ENCODE results near the gene BAIAP2.
A peak's percentile ranks its signal among the peaks of the same experiment; 100 is the strongest.

Gene BAIAP2, protein sequence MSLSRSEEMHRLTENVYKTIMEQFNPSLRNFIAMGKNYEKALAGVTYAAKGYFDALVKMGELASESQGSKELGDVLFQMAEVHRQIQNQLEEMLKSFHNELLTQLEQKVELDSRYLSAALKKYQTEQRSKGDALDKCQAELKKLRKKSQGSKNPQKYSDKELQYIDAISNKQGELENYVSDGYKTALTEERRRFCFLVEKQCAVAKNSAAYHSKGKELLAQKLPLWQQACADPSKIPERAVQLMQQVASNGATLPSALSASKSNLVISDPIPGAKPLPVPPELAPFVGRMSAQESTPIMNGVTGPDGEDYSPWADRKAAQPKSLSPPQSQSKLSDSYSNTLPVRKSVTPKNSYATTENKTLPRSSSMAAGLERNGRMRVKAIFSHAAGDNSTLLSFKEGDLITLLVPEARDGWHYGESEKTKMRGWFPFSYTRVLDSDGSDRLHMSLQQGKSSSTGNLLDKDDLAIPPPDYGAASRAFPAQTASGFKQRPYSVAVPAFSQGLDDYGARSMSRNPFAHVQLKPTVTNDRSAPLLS

DNA sequence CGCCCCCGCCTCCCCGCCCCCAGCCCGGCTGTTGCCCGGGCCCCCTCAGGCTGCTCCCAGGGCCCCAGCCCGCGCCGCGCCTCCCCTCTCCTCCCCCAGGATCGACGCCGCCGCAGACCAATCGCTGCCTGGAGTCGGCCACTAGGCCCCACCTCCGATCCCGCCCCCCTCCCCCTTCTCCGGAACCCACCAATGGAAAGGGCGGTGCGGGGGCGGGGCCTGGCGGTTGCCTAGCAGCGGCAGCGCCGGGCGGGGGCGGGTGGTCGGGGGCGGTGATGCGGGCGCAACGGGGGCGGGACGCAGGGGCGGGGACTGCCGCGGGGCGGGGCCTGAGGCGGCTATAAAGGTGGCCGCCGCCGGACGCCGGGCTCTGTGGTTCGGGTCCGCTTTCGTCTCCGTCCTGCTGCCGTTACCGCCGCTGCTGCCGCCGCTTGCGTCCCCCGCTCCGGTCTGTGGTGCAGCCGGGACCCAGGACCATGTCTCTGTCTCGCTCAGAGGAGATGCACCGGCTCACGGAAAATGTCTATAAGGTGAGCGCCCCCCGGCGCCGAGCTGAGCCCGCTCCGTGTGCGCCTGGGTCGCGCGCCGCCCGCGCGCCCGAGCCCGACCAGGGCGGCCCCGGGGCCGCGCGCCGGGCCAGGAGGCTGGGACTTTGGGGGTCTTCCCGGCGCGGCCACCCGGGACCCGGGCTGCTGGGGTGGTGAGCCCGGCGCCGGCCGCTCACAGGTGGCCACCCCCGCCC lies at the start of gene BAIAP2:
TSS of gene BAIAP2 (plus strand) at position 373 of the 742 bp plus-strand sequence. CDS start at position 477, 104 bp downstream.
- DNase-seq = peak; percentile 95

DNA sequence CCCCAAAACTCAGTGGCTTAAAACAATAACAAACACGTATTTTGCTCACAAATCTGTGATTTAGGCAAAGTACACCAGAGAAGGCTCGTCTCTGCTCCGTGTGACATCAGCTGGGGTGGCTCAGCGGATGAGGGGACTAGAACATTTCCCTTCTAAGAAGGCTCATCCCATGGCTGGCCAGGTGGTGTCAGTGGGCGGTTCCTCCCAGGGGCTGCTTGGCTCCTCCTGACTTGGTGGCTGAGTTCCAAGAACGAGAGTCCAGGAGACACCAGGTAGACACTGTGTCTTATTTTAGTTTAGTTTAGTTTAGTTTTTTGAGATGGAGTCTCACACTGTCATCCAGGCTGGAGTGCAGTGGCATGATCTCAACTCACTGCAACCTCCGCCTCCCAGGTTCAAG lies 48.9 kb upstream of the BAIAP2 start:
- no peak for DNase-seq

DNA sequence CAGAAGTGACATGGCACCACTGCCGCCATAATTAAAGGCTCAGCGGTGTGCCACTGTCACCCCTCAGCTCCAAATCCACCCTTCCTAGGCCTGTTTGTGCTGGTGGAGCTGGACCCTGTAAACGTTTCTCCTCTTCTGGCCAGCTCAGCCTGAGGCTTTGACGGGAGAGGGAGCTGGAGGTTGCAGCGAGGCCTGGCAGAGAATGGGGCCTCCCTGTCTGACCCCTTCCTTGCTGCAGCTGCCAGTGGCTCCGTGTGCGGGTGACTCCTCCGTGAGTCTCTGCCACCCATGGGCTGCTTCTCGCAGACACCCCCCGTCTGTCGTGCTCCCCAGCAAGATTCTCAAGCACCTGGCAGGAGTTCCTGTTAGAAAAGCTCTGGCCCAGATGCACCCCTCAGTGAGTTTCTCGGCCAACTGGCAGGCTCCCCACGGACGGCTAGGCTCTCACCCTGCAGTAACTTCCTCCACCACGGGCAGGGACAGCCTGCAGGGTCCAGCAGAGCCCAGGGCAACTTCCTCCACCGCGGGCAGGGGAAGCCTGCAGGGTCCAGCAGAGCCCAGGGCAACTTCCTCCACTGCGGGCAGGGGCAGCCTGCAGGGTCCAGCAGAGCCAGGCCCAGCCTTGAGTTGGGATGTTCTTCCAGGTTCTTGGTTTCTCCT lies 48.0 kb upstream of the BAIAP2 start:
- DNase-seq = peak; percentile 32

DNA sequence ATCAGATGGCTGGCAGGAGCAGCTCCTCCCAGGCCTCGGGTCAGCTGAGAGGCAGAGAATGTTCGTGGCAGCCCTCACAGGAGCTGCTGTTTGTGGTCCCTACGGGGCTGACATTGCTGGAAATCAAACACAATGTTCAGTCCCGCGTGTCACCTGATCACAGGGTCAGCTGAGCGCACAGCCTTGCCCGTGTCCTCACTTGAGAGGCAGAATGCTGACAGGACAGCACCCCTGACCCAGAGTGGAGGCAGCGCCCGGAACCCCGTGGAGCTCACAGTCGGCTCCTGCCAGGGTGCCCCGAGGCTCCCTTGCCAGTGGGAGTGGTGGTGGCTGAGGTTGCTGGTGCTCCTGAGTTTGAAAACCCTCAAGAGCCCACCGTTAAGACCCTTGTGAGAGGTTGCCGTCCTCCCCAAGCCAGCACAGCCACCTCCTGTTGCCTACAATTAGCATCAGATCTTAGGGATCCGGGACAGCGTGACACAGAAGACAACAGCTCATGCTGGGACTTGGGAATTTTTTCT lies 47.0 kb upstream of the BAIAP2 start:
- no peak for DNase-seq

DNA sequence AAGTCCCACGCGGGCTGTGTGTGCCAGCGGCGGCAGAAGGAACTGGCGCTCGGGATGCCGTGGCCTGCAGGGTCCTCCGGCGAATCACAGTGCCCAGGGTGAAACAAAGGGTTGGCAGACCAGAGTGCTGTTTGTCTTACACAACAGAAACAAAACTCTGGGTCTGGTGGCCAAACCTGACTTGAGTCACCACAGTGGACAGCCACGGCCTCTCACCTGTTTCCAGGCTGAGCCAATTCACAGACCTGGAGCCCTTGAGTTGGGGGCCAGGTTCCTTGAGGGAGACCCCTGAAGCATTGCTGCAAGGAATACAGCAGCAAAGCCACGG lies 45.4 kb upstream of the BAIAP2 start:
- no peak for DNase-seq

DNA sequence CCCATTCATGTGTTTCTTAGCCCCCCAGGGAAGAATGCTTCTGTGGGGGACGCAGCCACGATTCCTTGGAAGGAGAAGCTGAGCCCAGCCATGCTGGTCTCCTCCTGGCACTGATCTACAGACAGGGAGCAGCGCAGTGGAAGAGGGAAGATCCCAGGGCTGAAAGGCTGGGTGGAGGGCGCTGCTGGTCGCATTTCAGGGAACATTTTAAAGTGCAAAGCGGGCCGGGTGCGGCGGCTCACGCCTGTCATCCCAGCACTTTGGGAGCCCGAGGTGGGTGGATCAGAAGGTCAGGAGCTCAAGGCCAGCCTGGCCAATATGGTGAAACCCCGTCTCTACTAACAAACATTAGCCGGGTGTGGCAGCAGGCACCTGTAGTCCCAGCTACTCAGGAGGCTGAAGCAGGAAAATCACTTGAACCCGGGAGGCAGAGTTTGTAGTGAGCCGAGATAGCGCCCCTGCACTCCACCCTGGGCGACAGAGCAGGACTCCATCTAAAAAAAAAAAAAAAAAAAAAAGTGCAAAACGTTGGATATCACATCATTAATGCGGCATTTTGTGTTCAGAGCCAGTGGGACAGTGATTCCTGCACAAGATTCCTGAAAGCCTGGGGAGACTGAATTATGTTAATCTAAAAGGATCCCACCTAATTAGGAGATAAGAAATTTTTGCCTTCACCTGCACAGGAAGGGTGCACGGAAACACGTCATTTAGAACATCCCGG lies 43.9 kb upstream of the BAIAP2 start:
- DNase-seq = no peak

DNA sequence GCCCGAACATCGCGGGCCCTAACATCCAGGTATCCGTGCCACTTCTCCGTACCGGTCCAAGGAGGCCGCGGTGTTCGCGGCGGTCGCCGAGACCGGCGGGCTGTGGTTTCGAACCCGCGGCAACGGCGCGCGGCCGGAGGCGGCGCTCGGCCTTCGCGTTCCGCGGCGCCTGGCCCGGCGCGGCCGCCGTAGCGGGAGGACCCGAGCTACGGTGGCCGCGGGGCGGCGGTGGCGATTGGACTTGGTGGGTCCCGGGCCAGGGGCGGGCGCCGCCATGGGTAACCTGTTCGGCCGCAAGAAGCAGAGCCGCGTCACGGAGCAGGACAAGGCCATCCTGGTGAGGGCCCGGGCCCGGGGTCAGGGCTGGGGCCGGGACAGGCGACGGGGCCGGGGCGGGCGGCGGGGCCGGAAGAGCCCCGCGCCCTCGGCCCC lies 43.3 kb upstream of the BAIAP2 start, which contains the start of gene CHMP6:
TSS of gene CHMP6 (plus strand) at position 197 of the 432 bp plus-strand sequence. CDS start at position 275, 78 bp downstream.
- peak; percentile 74 for DNase-seq

DNA sequence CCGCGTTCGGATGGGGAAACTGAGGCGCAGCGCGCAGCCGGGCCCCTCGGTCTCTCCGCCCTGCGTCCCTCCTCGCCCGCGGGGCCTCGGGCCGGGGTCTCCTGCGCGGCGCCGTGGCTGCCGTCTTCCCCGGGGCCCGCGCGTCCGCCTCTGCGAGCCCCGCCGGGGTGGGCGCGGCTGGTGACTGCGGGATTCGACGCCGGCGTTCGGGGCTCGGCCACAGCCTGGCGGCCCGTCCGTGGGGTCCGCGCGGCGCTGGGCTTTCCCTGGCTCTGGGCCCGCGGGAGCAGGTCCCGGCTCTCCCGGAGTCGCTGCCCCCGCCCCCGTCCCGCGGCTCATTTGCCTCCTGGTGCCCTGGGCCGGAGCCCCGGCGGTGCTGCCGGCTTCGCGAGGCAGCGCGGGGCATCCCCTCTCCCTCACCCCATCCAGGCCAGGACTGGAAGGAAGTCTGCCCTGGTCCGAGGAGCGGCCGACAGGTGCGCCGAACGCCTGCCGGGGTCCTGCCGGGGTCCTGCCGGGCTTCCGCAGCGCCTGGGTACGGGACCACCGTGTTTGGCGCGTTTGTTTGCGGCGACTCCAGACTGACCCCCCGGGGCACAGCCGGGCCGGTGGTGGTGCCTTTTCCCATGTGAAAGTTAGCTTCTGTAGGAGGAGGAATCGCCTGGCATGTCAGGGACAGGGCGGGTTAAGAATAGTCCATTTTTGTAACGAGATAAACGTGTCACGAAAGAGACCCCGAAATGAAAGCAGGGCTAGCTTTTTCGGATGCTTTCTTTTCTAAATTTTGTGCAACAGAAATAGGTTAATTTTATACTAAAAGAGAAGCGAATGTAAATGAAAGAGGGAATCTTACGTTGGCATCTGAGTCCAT lies 42.6 kb upstream of the BAIAP2 start:
- DNase-seq = no peak

DNA sequence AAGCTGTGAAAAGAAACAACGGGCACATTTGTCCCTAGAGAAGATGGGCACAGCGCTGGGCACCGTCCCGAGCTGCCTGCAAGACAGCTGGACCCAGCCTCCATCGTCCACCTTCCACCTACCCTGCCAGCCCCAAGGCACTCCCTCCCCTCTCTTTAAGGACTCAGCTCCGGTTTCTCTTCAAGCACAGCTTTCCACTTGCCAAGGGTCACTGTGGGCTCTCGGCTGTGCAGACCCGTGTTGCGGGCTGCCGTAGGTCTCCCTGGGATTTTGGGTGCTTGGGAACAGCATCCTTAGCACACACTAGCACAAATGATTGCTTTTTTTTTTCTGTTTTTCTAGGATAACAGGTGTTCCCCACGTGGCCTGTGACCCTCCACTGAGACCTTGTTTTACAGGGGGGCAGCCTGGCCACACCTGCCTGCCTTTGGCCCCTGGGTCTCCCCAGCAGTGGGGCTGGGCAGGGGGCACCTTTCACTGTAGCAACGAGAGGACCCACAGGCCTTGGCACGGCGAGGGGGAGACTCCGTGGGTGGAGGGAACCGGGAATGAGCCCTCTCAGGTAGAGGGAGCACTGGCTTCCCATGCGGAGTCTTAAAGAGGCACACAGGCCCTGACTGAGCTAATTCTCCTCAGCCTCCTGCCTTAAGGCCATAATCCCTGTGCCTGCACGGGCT lies 41.9 kb upstream of the BAIAP2 start:
- DNase-seq = no peak

DNA sequence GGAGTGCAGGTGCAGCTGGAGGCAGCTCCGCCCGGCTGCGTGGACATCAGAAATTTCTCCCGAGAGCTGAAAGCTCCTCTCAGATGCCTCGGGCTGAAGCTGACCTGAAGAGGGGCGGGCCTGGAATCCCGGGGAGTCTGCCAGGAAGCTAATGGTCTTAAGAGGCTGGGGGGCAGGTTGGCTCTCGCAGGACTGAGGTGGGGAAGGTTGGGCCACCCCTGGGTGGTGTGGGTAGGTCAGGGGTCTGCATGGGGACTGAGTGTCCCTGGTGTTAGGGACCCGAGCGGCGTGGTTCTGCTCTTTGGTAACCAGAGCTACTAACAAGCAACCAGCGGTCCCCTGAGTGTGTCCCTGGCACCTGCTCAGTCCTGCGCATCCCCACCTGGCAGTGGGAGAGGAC lies 39.8 kb upstream of the BAIAP2 start:
- DNase-seq = no peak

DNA sequence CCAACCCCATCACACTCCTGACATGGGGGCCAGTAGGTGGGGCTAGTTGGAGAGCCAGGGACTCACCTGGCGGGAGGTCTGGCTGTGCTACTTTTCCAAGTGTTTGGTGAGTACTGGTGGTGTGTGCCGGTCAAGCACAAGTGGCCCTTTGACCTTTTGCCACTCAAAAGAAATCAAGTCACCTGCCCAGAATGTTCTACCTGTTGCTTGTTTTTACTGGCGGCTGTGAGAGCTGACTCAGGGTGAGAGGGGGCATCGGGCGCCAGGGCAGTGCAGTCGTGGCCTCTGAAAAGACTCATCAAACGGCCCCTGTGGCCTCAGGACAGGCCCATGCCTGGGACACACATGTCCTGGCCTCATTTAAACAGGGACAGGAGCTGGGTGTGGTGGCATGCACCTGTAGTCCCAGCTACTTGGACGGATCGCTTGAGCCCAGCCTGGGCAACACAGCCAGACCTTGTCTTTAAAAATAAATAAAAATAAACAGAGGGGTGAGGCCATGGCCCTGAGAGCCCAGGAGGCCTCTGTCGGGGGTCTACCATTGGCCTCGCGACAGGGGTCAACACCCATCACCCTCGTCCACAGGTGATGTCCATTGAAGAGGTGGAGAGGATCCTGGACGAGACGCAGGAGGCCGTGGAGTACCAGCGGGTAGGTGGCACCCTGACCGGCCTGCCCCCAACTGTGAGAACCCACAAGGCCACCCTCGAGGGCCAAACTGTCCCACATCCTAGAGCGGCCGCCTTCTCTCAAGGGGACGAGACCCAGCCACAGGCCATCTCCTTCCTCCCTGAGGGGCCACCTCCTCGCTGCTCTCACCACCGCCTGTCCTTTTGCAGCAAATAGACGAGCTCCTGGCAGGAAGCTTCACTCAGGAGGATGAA lies 38.3 kb upstream of the BAIAP2 start:
- DNase-seq = no peak

DNA sequence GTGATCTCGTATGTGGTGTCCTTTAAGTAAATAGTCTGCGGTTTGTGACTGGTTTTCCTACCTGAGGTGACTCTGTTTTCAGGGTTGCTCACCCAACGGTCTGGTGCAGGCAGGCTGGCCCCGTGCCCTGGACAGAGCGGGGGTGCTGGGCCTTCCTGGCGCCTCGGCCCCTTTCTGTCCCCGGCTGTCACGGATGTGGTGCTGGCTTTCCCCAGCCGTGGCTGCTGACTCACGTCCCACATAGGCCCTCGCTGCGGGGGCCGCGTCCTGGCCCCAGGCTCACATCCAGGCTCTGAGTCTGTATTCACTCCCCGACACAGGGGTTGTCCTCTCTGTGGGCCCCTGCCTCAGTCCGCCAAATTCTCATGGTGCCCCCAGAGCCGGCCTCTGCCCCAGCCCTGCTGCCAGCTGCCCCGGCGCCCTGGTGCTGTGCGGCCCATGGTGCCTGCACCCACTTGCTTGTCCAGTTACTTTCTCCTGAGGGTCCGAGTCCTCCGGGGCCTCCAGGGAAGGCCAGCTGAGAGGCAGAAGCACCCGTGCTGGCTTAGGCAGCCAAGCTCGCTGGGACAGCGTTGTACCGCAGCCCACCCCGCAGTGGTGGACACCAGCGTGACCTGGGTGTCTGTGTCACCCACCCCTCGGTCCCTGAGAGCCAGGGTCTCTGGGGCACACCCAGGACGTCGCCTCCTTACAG lies 37.4 kb upstream of the BAIAP2 start:
- DNase-seq = no peak

DNA sequence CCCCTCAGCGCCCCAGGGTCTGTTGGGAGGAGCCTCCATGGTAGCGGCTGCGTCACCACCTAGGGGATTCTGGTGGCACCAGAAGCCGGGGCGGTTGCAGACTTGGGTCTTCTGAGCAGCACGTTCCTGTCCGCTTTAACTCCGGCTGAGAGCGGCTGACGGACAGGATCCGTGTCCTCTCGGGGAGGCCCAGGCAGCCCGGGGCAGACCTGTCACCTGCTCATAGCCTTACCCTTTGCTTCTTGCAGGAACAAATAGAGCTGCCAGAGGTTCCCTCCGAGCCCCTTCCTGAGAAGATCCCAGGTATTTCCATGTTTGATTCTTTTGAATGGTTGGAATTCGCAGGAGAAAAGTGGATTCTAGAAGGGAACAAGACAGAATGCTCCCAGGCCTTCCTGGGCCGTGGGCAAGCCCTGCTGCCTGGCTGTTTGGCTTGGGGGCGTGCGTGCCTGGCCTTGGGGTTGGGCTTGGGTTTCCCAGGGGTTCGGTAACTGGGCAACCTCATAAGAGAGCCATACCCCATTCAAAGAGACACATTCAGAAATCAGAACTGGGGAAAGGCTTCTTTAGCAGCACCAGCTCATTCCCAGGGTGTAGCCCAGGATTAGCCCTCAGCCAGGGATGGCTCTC lies 36.7 kb upstream of the BAIAP2 start:
- DNase-seq = no peak

DNA sequence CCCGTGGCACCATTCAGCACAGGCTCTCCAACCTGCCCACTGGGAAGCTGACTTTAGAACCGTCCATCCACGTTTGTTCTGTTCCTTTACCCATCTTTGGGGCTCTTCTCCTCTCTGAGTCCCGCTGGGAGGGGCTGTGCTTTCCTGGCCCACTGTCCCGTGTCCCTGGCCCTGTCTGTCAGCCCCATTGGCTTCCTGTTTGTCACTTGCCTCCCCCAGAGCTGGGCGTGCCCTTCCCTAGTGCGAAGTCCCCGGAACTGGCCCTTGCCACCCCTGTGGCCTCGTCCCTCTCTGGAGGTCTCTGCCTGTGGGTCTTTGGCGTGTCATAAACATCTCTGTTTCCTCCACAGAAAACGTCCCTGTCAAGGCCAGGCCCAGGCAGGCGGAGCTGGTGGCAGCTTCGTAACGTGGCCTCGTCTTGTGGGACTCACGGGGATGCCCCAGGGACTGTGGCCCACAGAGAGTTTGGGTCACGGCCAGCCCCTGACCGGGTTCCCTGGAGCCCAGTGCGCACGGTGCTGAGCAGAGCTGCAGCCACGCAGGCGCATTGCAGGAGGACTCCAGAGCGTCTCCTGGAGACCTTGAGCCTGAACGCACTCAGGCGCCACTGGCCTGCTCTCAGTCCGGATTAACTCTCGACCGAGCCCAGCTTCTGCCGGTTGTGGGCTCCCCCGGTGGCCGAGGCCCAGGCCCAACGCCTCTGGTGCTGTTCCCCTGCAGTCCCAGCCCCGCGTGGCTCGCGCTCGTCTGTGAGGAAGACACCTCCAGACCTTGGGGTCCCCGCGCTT lies 36.0 kb upstream of the BAIAP2 start:
- no peak for DNase-seq

DNA sequence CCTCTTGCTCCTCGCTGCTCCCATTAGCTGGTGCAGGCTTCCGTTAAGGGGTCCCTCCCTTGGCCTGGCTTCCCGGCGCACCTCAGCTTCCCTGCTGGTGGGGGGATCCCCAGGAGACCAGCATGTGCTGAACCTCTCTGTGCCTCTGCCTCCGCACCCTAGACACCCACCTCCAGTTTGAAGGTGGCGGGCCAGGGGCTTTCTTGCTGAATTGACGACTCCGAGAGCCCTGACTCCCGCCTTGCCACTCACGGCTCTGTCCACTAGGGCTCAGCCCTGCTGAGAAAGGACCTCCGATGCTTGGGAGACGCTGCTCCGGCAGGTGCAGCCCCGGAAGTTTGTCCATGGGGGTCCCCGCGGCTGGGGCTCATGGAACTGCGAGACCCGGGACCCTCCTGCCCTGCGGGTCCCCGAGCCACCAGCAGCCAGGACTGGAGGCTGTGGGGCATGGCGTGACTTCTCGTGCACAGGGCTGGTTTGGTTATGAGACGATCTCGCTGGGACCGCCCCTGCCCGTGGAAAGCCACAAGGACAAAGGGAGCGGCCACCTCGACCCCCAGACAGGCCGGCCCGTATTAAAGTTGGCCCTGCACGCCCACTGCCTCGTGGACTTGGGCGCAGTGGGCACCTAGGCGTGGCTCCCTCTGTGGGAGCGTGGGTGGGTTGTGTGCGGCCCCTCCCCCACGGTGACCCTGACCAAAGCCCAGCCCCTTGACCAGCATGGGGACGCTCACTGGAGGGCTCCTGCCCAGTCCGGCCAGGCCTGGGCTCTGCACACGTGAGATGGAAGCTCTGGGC lies 35.2 kb upstream of the BAIAP2 start:
- DNase-seq = no peak

DNA sequence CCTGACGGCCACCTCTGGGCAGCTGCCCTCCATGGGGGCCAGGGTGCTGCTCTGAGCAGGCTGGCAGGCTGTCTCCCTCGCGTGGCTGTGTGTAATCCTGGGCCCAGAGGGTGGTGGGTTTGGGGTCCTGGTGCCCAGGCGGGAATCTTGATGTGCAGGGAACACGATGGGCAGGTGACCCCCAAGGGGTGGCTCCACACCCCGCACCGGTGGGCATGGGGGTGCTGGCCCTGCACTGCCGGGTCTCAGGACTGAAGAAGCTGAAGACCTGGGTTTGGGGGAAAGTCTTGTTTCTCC lies 34.7 kb upstream of the BAIAP2 start:
- no peak for DNase-seq
